CD8-positive, alpha-beta memory T cell (primary cell): Measurements from ENCODE around the gene IL2RA. TPM values are rescaled to one million over a fixed set of nuclear protein-coding genes. Genes with fewer than 3 reads are reported as not detected.

Experiments
- CTCF ChIA-PET: fragments of 350-600 bp; sonication (Branson Sonifier 250); formaldehyde crosslinking; loops from one replicate; lab custom pipeline; 2021; ENCODE audit warnings: antibody characterized with exemption; lab: Charles Lee
- POLR2A ChIA-PET: fragments of 350-600 bp; sonication (Branson Sonifier 250); formaldehyde crosslinking; loops from one replicate; lab custom pipeline; 2021; ENCODE audit warnings: antibody characterized with exemption; lab: Charles Lee
- DNase-seq, 5 donors: peaks; one replicate each; pipeline versions ENCODE4 v3.0.0 to v3.0.0-alpha.2; 2020 to 2022; ENCODE audit warnings: mixed read lengths in 1 of 5
- H3K27ac ChIP-seq: one replicate; pipeline ENCODE4 v1.7.0; 2013; ENCODE audit warnings: low read depth, mild to moderate bottlenecking, low read length, moderate library complexity
- H3K27me3 ChIP-seq: 2 replicates; pipeline ENCODE4 v1.7.0; 2013; ENCODE audit warnings: low read length, mild to moderate bottlenecking; ENCODE audit not compliant: insufficient read depth, poor library complexity, severe bottlenecking
- H3K36me3 ChIP-seq: 2 replicates; pipeline ENCODE4 v1.7.0; 2013; ENCODE audit warnings: mild to moderate bottlenecking, low read length, moderate library complexity; ENCODE audit not compliant: insufficient read depth
- H3K4me1 ChIP-seq: 2 replicates; pipeline ENCODE4 v1.7.0; 2013; ENCODE audit warnings: mild to moderate bottlenecking, low read length, moderate library complexity; ENCODE audit not compliant: insufficient read depth
- H3K4me3 ChIP-seq: 2 replicates; pipeline ENCODE4 v1.7.0; 2013; ENCODE audit warnings: mild to moderate bottlenecking, low read length
- H3K9me3 ChIP-seq: 2 replicates; pipeline ENCODE4 v1.7.0; 2013; ENCODE audit warnings: mild to moderate bottlenecking, low read length
- H3K27ac Mint-ChIP-seq, 8 donors: one replicate each; pipeline ENCODE4 v1.8.0; 2020 to 2021; ENCODE audit warnings: mixed read lengths in 8 of 8, mild to moderate bottlenecking in 6 of 8, inconsistent platforms in 3 of 8, moderate library complexity in 3 of 8
- H3K27me3 Mint-ChIP-seq, 2 donors: one replicate each; pipeline ENCODE4 v1.8.0; 2020 to 2021; ENCODE audit warnings: mixed read lengths in 2 of 2, mild to moderate bottlenecking in 1 of 2, moderate library complexity in 1 of 2
- H3K36me3 Mint-ChIP-seq, 3 donors: one replicate each; pipeline ENCODE4 v1.8.0; 2020 to 2021; ENCODE audit warnings: mixed read lengths in 3 of 3, inconsistent platforms in 1 of 3, mild to moderate bottlenecking in 1 of 3
- H3K4me1 Mint-ChIP-seq, 3 donors: one replicate each; pipeline ENCODE4 v1.8.0; 2020 to 2021; ENCODE audit warnings: mixed read lengths in 3 of 3, inconsistent platforms in 1 of 3, mild to moderate bottlenecking in 1 of 3
- H3K4me3 Mint-ChIP-seq, 7 donors: one replicate each; pipeline ENCODE4 v1.8.0; 2020 to 2021; ENCODE audit warnings: mixed read lengths in 7 of 7, mild to moderate bottlenecking in 6 of 7, moderate library complexity in 4 of 7, inconsistent platforms in 2 of 7
- H3K9me3 Mint-ChIP-seq, 5 donors: one replicate each; pipeline ENCODE4 v1.8.0; 2020 to 2022; ENCODE audit warnings: mixed read lengths in 5 of 5, mild to moderate bottlenecking in 3 of 5, moderate library complexity in 2 of 5, inconsistent platforms in 1 of 5
- polyA plus RNA-seq: library from polyadenylated mRNA; unstranded; fragments of 300-500 nt; fragmentation: Illumina TruSeq; gene quantifications from one replicate; pipeline ENCODE4 v1.2.3, GENCODE V29; 2021
- total RNA-seq, 2 experiments: library from RNA; stranded (reverse); gene quantifications; one replicate each; pipeline ENCODE4 v1.2.3, GENCODE V29; 2021

The IL2RA gene
- total and polyA plus RNA-seq, 3 experiments from 2014 or later: 8.3 to 1,224 (median 1,178) TPM

- Mint-ChIP-seq H3K4me1 (peaks cover 6 to 9% (median 8%) of the 10 kb centered on the region in 3 donors), H3K36me3 (peaks cover 0 to 15% (median 6%) of the 10 kb centered on the region in 3 donors), H3K27me3 (peaks cover 4 to 7% of the 10 kb centered on the region in 2 donors), H3K4me3 (no peak overlapping the region), H3K27ac (no peak overlapping the region), H3K9me3 (peaks cover 7 to 18% (median 12%) of the 10 kb centered on the region in 5 donors)
- H3K27ac ChIP-seq: no peak overlapping the region
- POLR2A ChIA-PET: interaction anchor here (0.5 kb wide), 1 partner anchor 15 kb away, joined by 3 read pairs; no protein-coding TSS in a partner anchor
- H3K27me3 ChIP-seq: no peaks in the 10 kb centered on the region
- H3K4me1 ChIP-seq: no peaks in the 10 kb centered on the region
- peaks cover 3% of the 10 kb centered on the region for H3K9me3 ChIP-seq
- no peaks in the 10 kb centered on the region for H3K36me3 ChIP-seq
- CTCF ChIA-PET: no interaction called here
- no peak overlapping the region for H3K4me3 ChIP-seq
- DNase-seq: no peak
Measured at GRCh38 chr10:5989756-5990155, 72.4 kb downstream of the IL2RA start.

GRCh38 chr10:5988336-5988920, 73.7 kb downstream of the IL2RA start:
- Mint-ChIP-seq H3K27ac (no peak overlapping the region), H3K4me1 (peaks cover 6 to 9% (median 8%) of the 10 kb centered on the region in 3 donors), H3K4me3 (peak overlapping the region in 2 of 7 donors; percentile 5 to 6), H3K27me3 (peaks cover 4 to 7% of the 10 kb centered on the region in 2 donors), H3K9me3 (peaks cover 7 to 15% (median 12%) of the 10 kb centered on the region in 5 donors), H3K36me3 (peaks cover 0 to 15% (median 3%) of the 10 kb centered on the region in 3 donors)
- CTCF ChIA-PET: no interaction called here
- Histone ChIP-seq H3K4me1 (no peaks in the 10 kb centered on the region), H3K27ac (no peak overlapping the region), H3K36me3 (no peaks in the 10 kb centered on the region), H3K27me3 (no peaks in the 10 kb centered on the region), H3K4me3 (no peak overlapping the region), H3K9me3 (peaks cover 3% of the 10 kb centered on the region)
- POLR2A ChIA-PET: no interaction called here
- no peak for DNase-seq

GRCh38 chr10:5987747-5988146, 74.4 kb downstream of the IL2RA start:
- no peak for DNase-seq
- H3K9me3 Mint-ChIP-seq: peaks cover 7 to 15% (median 12%) of the 10 kb centered on the region in 5 donors
- Histone ChIP-seq H3K36me3 (no peaks in the 10 kb centered on the region), H3K9me3 (peaks cover 3% of the 10 kb centered on the region), H3K4me1 (no peaks in the 10 kb centered on the region), H3K4me3 (no peak overlapping the region), H3K27me3 (no peaks in the 10 kb centered on the region), H3K27ac (no peak overlapping the region)
- POLR2A ChIA-PET: no interaction called here
- CTCF ChIA-PET: no interaction called here
- H3K4me3 Mint-ChIP-seq: peak overlapping the region in 1 of 7 donors; percentile 6
- peaks cover 6 to 9% (median 8%) of the 10 kb centered on the region in 3 donors for H3K4me1 Mint-ChIP-seq
- H3K27ac Mint-ChIP-seq: no peak overlapping the region
- peaks cover 4 to 7% of the 10 kb centered on the region in 2 donors for H3K27me3 Mint-ChIP-seq
- peaks cover 0 to 15% (median 3%) of the 10 kb centered on the region in 3 donors for H3K36me3 Mint-ChIP-seq

- no peak for DNase-seq
Measured at GRCh38 chr10:5985029-5985428, 77.1 kb downstream of the IL2RA start.

GRCh38 chr10:5983774-5984173, 78.4 kb downstream of the IL2RA start:
- ChIA-PET POLR2A (no interaction called here), CTCF (no interaction called here)
- H3K27ac ChIP-seq: no peak overlapping the region
- H3K27me3 ChIP-seq: no peaks in the 10 kb centered on the region
- no peak overlapping the region for H3K4me3 Mint-ChIP-seq
- H3K4me1 ChIP-seq: no peaks in the 10 kb centered on the region
- no peaks in the 10 kb centered on the region for H3K9me3 Mint-ChIP-seq
- DNase-seq: no peak
- peaks cover 4% of the 10 kb centered on the region in 2 donors for H3K27me3 Mint-ChIP-seq
- H3K27ac Mint-ChIP-seq: peak overlapping the region in 1 of 8 donors; percentile 9
- H3K4me3 ChIP-seq: no peak overlapping the region
- H3K9me3 ChIP-seq: no peaks in the 10 kb centered on the region
- H3K36me3 Mint-ChIP-seq: no peaks in the 10 kb centered on the region
- peaks cover 6 to 15% (median 8%) of the 10 kb centered on the region in 3 donors for H3K4me1 Mint-ChIP-seq
- no peaks in the 10 kb centered on the region for H3K36me3 ChIP-seq

More at GRCh38 chr10:5985029-5985428, 77.1 kb downstream of the IL2RA start:
- Histone ChIP-seq H3K27me3 (no peaks in the 10 kb centered on the region), H3K4me1 (no peaks in the 10 kb centered on the region), H3K9me3 (no peaks in the 10 kb centered on the region), H3K4me3 (no peak overlapping the region), H3K27ac (no peak overlapping the region), H3K36me3 (no peaks in the 10 kb centered on the region)
- peaks cover 4% of the 10 kb centered on the region in 2 donors for H3K27me3 Mint-ChIP-seq
- peaks cover 6 to 15% (median 8%) of the 10 kb centered on the region in 3 donors for H3K4me1 Mint-ChIP-seq
- ChIA-PET CTCF (no interaction called here), POLR2A (no interaction called here)
- no peaks in the 10 kb centered on the region for H3K9me3 Mint-ChIP-seq
- no peak overlapping the region for H3K4me3 Mint-ChIP-seq
- no peak overlapping the region for H3K27ac Mint-ChIP-seq
- no peaks in the 10 kb centered on the region for H3K36me3 Mint-ChIP-seq

GRCh38 chr10:5981529-5981928, 80.6 kb downstream of the IL2RA start:
- H3K27me3 ChIP-seq: no peaks in the 10 kb centered on the region
- Mint-ChIP-seq H3K27me3 (peaks cover 0 to 4% of the 10 kb centered on the region in 2 donors), H3K9me3 (no peaks in the 10 kb centered on the region), H3K4me3 (peak overlapping the region in 1 of 7 donors; percentile 77), H3K4me1 (peaks cover 4 to 10% (median 6%) of the 10 kb centered on the region in 3 donors), H3K36me3 (peaks cover 0 to 4% (median 0%) of the 10 kb centered on the region in 3 donors), H3K27ac (no peak overlapping the region)
- no peaks in the 10 kb centered on the region for H3K9me3 ChIP-seq
- no peaks in the 10 kb centered on the region for H3K36me3 ChIP-seq
- ChIA-PET CTCF (no interaction called here), POLR2A (interaction anchor here (0.6 to 0.9 kb wide), 2 partner anchors 61 to 70 kb away, joined by 3 to 8 read pairs; no protein-coding TSS in a partner anchor)
- DNase-seq: no peak
- H3K4me3 ChIP-seq: no peak overlapping the region
- H3K27ac ChIP-seq: no peak overlapping the region
- peaks cover 5% of the 10 kb centered on the region for H3K4me1 ChIP-seq

GRCh38 chr10:5978230-5978489, 84.0 kb downstream of the IL2RA start:
- ChIA-PET CTCF (interaction anchor here (2.1 to 2.7 kb wide), 3 partner anchors 36 to 108 kb away, joined by 6 to 11 read pairs (median 10); no protein-coding TSS in a partner anchor), POLR2A (interaction anchor here (0.6 to 2.2 kb wide), 3 partner anchors 88 to 580 kb away, joined by 6 to 7 read pairs (median 6); partner anchors contain the start of genes ANKRD16 and FBH1)
- Histone ChIP-seq H3K27ac (peak overlapping the region; percentile 89), H3K27me3 (no peaks in the 10 kb centered on the region), H3K4me3 (peak overlapping the region; percentile 86), H3K36me3 (no peaks in the 10 kb centered on the region), H3K4me1 (peaks cover 16% of the 10 kb centered on the region), H3K9me3 (no peaks in the 10 kb centered on the region)
- no peak for DNase-seq
- Mint-ChIP-seq H3K9me3 (no peaks in the 10 kb centered on the region), H3K27ac (peak overlapping the region; percentile 54 to 98 (median 93)), H3K27me3 (no peaks in the 10 kb centered on the region), H3K36me3 (peaks cover 0 to 9% (median 0%) of the 10 kb centered on the region in 3 donors), H3K4me1 (peaks cover 23 to 40% (median 35%) of the 10 kb centered on the region in 3 donors), H3K4me3 (peak overlapping the region; percentile 88 to 99 (median 98))
